ENCODE data around the gene PSEN1.

PSEN1 gene

GRCh38 chr14:73244541-73245290 is 108.4 kb downstream of the PSEN1 start:
- peaks cover 87% of the 10 kb centered on the region for H3K27me3 Mint-ChIP-seq
- no peak for DNase-seq
- no peak overlapping the region for H3K27ac Mint-ChIP-seq
- CTCF ChIA-PET = no interaction called here
- no peaks in the 10 kb centered on the region for H3K36me3 Mint-ChIP-seq
- peak overlapping the region; percentile 39 for H3K4me3 Mint-ChIP-seq
- peaks cover 49% of the 10 kb centered on the region for H3K4me1 Mint-ChIP-seq
- peaks cover 3% of the 10 kb centered on the region for H3K9me3 Mint-ChIP-seq

DNA sequence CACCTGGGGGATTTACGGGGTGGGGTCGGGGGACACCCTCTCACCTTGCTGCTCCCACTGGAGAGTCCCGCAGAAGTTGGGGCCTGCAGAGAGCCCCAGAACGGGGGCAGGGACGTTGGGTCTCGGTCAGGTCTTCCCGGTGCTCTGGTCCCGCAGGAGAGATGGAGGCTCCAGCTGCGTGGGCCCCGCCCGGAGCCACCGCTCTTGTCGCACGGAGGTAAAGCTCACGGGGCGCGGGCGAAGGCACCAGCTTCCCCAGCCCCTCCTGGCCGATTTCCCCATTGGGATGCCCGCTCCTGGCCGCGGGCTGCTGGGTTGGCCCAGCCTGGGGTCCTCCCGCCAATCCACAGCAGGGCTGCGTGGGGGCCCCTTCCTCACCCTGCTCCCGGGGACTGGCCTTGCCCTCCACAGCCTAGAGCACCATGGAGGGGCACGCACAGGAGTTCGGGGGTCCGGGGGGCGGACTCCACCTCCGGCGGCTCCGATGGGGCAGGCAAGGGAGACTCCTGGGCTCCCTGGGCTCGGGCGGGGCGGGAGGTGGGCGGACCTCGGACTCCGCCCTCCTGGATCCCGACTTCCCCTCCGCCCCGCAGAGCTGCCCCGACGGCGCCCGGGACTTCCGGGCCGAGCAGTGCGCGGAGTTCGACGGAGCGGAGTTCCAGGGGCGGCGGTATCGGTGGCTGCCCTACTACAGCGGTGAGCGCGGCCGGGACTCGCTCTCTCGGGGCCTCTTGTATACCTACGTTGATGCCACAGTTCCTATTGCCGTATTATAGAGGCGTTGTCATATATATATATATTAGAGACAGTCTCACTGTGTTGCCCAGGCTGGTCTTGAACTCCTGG is 109.4 kb downstream of the PSEN1 start:
- Mint-ChIP-seq H3K4me3 (peak overlapping the region; percentile 65), H3K4me1 (peaks cover 49% of the 10 kb centered on the region), H3K9me3 (peaks cover 3% of the 10 kb centered on the region), H3K27me3 (peaks cover 83% of the 10 kb centered on the region), H3K27ac (no peak overlapping the region), H3K36me3 (no peaks in the 10 kb centered on the region)
- CTCF ChIA-PET = interaction anchor here (0.5 kb wide), 1 partner anchor 226 kb away, joined by 3 read pairs; no protein-coding TSS in a partner anchor
- DNase-seq = peak; percentile 68

DNA sequence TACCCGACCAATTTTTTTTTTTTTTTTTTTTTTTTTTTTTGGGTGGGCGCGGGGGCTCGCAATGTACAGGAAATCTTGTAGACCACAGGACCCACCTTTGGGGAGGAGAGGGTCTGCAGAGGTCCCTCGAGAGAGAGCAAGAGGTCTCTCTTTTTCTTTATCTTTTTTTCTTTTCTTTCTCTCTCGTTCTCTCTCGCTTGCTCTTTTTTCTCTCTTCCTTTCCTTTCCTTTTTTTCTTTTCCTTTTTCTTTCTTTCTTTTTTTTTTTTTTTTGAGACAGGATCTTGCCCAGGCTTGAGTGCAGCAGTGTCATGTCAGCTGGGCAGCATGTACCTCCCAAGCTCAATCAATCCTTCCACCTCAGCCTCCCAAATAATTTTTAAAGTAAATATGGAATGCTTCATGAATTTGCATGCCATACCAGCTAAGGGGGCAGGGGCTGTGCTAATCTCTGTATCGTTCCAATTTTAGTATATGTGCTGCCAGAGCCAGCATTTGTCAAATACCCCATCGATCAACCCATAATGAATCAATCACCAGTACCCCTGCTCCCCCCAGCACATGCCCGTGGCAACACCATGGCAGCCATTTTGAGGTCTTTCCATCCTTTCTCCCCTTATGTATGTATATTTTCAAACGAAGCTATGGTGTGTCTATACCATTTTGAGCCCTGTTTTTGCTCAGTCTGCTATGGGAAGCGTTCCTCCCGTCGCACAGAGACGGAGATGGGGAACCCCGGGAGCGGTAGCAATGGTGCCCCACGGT is 110.3 kb downstream of the PSEN1 start:
- DNase-seq = no peak
- H3K36me3 Mint-ChIP-seq = no peaks in the 10 kb centered on the region
- H3K27ac Mint-ChIP-seq = no peak overlapping the region
- H3K27me3 Mint-ChIP-seq = peaks cover 74% of the 10 kb centered on the region
- H3K4me1 Mint-ChIP-seq = peaks cover 48% of the 10 kb centered on the region
- peaks cover 3% of the 10 kb centered on the region for H3K9me3 Mint-ChIP-seq
- H3K4me3 Mint-ChIP-seq = peak overlapping the region; percentile 65
- CTCF ChIA-PET = interaction anchor here (0.5 kb wide), 1 partner anchor 225 kb away, joined by 3 read pairs; no protein-coding TSS in a partner anchor

DNA sequence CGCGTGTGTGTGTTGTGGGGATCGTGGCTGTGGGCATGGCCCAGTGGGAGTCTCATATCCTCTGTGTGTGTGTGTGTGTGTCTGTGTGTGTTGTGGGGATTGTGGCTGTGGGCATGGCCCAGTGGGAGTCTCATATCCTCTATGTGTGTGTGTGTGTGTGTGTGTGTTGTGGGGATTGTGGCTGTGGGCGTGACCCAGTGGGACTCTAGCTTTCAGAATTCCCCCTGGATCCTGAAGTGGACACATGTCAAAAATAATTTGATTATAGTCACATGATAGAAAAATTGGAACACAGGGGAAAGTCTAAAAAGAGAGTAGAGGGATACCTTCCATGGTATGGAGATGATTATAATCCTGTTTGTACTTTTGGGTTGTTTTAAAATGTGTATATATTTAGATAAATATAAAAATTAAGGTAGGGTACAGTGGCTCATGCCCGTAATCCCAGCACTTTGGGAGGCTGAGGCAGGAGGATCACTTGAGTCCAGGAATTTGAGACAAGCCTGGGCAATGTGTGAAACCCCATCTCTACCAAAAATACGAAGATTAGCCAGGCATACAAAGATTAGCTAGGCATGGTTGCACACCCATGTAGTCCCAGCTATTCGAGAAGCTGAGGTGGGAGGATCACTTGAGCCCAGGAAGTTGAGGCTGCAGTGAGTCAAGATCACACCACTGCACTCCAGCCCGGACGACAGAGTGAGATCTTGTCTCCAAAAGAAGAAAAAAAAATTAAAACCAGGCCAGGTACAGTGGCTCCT is 112.0 kb downstream of the PSEN1 start:
- Mint-ChIP-seq H3K36me3 (no peaks in the 10 kb centered on the region), H3K9me3 (peaks cover 3% of the 10 kb centered on the region), H3K27ac (peak overlapping the region; percentile 80), H3K4me3 (no peak overlapping the region), H3K4me1 (peaks cover 35% of the 10 kb centered on the region), H3K27me3 (peaks cover 57% of the 10 kb centered on the region)
- no peak for DNase-seq
- CTCF ChIA-PET = no interaction called here

- no peak overlapping the region for H3K27ac Mint-ChIP-seq
- peaks cover 3% of the 10 kb centered on the region for H3K9me3 Mint-ChIP-seq
- no peaks in the 10 kb centered on the region for H3K36me3 Mint-ChIP-seq
- H3K4me1 Mint-ChIP-seq = peaks cover 28% of the 10 kb centered on the region
- DNase-seq = no peak
- CTCF ChIA-PET = no interaction called here
- H3K27me3 Mint-ChIP-seq = peaks cover 49% of the 10 kb centered on the region
- H3K4me3 Mint-ChIP-seq = no peak overlapping the region
Observed at GRCh38 chr14:73249108-73249507, 112.8 kb downstream of the PSEN1 start.

DNA sequence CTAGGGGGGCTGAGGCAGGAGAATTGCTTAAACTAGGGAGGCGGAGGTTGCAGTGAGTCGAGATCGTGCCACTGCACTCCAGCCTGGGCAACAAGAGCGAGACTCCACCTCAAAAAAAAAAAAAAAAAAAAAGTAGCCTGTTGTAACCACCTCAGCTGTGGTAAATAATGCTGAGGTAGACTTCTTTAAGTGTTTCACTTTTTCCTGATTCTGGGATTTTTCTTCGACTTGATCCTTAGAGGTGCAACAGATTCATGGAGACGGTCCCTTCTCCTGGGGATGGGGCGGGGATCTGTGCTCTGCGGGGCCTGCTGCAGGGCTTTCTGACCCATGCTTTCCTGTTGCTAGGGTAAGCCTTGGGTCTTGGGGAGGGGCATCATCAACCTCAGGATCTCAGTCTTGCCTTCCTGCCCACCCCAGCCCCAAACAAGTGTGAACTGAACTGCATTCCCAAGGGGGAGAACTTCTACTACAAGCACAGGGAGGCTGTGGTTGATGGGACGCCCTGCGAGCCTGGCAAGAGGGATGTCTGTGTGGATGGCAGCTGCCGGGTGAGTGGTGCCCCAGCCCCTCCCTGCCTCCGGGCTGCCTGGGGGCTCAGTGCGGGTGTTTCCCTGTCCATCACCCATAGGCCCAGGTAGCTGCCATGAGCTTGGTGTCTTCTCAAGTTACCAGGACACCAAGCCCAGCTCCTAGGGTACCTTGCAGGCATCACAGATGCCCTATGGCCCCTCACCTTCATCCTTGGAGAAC is 113.4 kb downstream of the PSEN1 start:
- no peaks in the 10 kb centered on the region for H3K36me3 Mint-ChIP-seq
- H3K27me3 Mint-ChIP-seq = peaks cover 43% of the 10 kb centered on the region
- no peak for DNase-seq
- no peak overlapping the region for H3K27ac Mint-ChIP-seq
- no peak overlapping the region for H3K4me3 Mint-ChIP-seq
- H3K4me1 Mint-ChIP-seq = peaks cover 28% of the 10 kb centered on the region
- H3K9me3 Mint-ChIP-seq = peaks cover 3% of the 10 kb centered on the region
- CTCF ChIA-PET = interaction anchor here (1.1 kb wide), 1 partner anchor 222 kb away, joined by 3 read pairs; no protein-coding TSS in a partner anchor

DNA sequence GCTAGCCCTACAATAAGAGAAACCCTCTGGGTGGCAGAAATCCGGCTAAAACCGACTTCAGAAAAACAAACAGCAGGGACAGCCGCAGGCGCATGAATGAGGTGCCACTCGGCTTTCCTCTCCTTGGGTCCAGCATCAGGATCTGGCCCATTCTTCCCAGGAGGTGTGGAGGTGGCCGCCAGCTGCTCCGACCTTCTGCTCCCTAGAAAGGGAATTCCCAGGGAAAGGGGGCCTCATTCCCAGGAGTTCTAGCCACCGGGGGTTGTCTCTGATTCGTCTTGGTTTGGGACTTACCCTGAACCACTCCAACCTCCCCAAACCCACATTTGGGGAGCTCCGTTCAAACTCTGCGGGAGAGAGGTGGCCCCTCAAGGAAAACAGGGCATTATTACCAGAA is 114.0 kb downstream of the PSEN1 start:
- peaks cover 37% of the 10 kb centered on the region for H3K27me3 Mint-ChIP-seq
- CTCF ChIA-PET = interaction anchor here (1.1 kb wide), 1 partner anchor 222 kb away, joined by 3 read pairs; no protein-coding TSS in a partner anchor
- peaks cover 25% of the 10 kb centered on the region for H3K4me1 Mint-ChIP-seq
- DNase-seq = no peak
- H3K9me3 Mint-ChIP-seq = peaks cover 3% of the 10 kb centered on the region
- H3K4me3 Mint-ChIP-seq = no peak overlapping the region
- no peaks in the 10 kb centered on the region for H3K36me3 Mint-ChIP-seq
- H3K27ac Mint-ChIP-seq = no peak overlapping the region

GRCh38 chr14:73250781-73251500 is 114.6 kb downstream of the PSEN1 start:
- CTCF ChIA-PET = interaction anchor here (1.1 kb wide), 1 partner anchor 221 kb away, joined by 3 read pairs; no protein-coding TSS in a partner anchor
- H3K4me3 Mint-ChIP-seq = no peak overlapping the region
- peaks cover 31% of the 10 kb centered on the region for H3K27me3 Mint-ChIP-seq
- H3K36me3 Mint-ChIP-seq = no peaks in the 10 kb centered on the region
- H3K9me3 Mint-ChIP-seq = peaks cover 3% of the 10 kb centered on the region
- no peak for DNase-seq
- H3K27ac Mint-ChIP-seq = no peak overlapping the region
- peaks cover 25% of the 10 kb centered on the region for H3K4me1 Mint-ChIP-seq

- DNase-seq = no peak
Observed at GRCh38 chr14:73251516-73252215, 115.4 kb downstream of the PSEN1 start.

DNA sequence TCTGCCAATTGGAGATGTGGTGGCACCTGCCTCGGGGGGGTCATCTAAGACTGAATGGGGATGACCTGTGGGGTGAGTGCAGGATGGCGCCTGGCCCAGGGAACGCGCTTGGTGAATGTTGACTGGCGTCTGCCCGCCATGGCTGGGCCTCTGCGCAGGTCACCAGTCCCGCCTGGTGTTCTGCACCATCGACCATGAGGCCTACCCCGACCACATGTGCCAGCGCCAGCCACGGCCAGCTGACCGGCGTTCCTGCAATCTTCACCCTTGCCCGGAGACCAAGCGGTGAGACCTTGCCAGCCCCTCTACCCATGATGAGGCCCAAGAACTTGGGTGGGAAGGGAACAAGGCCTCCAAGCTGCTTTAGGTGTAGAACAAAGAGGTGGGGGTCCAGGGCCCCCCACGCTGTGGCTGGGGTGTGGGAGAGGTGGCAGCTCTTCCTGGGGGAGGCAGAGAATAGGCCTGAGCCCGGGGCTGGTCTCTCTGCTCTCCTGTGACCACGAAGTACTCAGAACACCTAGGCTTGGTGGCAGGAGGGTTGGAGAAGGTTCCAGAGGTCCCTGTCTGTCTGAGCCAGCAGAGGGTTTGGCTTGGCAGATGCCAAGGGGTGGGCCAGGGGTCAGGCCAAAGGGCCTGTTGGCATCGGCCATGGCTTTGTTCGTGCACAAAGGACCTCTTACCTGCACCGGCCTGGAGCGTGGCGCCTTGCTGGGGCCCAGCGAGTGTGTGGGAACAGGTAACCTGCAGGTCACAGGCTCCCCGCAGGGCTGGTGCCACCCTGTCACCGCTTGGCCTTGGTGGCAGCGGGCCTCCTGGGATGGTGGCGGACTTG is 116.4 kb downstream of the PSEN1 start:
- no peak for DNase-seq
- Mint-ChIP-seq H3K36me3 (no peaks in the 10 kb centered on the region), H3K4me1 (peaks cover 11% of the 10 kb centered on the region), H3K27ac (no peak overlapping the region), H3K9me3 (no peaks in the 10 kb centered on the region), H3K4me3 (no peak overlapping the region), H3K27me3 (peaks cover 18% of the 10 kb centered on the region)
- CTCF ChIA-PET = no interaction called here

More at GRCh38 chr14:73251516-73252215, 115.4 kb downstream of the PSEN1 start:
- no peak overlapping the region for H3K27ac Mint-ChIP-seq
- CTCF ChIA-PET = no interaction called here
- H3K4me1 Mint-ChIP-seq = peaks cover 21% of the 10 kb centered on the region
- H3K27me3 Mint-ChIP-seq = peaks cover 23% of the 10 kb centered on the region
- no peaks in the 10 kb centered on the region for H3K36me3 Mint-ChIP-seq
- peaks cover 3% of the 10 kb centered on the region for H3K9me3 Mint-ChIP-seq
- H3K4me3 Mint-ChIP-seq = no peak overlapping the region

DNA sequence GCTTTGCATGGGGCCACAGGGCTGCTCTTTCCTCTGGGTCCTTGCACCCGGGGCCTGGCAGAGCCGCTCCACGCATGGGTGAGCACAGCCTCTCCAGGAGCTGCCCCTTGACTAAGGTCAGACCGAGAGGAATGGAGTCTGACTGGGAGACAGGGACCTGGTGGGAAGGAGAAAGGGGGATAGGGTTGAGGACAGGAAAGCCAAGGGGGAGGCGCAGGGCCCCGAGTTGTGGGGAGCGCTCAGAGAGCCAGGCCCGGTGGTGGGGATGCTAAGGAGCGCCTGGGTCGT is 117.0 kb downstream of the PSEN1 start:
- peaks cover 6% of the 10 kb centered on the region for H3K4me1 Mint-ChIP-seq
- CTCF ChIA-PET = no interaction called here
- no peaks in the 10 kb centered on the region for H3K9me3 Mint-ChIP-seq
- peaks cover 13% of the 10 kb centered on the region for H3K27me3 Mint-ChIP-seq
- no peaks in the 10 kb centered on the region for H3K36me3 Mint-ChIP-seq
- no peak for DNase-seq
- H3K4me3 Mint-ChIP-seq = no peak overlapping the region
- no peak overlapping the region for H3K27ac Mint-ChIP-seq

GRCh38 chr14:73253721-73254120 is 117.4 kb downstream of the PSEN1 start:
- Mint-ChIP-seq H3K27ac (no peak overlapping the region), H3K4me3 (no peak overlapping the region), H3K36me3 (no peaks in the 10 kb centered on the region), H3K4me1 (peaks cover 6% of the 10 kb centered on the region), H3K9me3 (no peaks in the 10 kb centered on the region), H3K27me3 (peaks cover 10% of the 10 kb centered on the region)
- DNase-seq = no peak
- CTCF ChIA-PET = no interaction called here
